ENCODE measurements around the gene RIT2.
A peak's percentile ranks its signal among the peaks of the same experiment; 100 is the strongest.

RIT2 gene

DNA sequence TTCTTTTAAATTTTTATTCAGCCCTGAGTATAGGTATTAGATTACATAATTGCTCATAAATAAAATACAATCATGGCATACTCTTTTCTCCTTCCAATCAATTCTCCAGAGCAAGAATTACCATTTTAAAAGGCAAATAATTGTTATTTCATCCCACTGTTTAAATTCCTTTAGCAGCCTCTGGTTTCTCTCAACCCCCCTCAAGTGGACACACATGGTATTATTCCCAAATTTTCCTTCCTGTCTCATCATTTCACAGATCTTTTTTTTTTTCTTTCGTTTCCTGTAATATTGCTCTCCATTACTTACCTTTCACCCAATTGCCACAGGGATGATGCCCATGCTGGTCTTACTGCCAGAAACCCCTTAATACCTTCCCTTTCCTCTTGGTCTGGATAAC is 385.2 kb downstream of the RIT2 start:
- H3K27me3 ChIP-seq (ENCODE audit: insufficient read depth, poor library complexity, severe bottlenecking): no peaks in the 10 kb centered on the region
- DNase-seq (ENCODE audit: low spot score): no peak
- H3K27ac ChIP-seq (ENCODE audit: poor library complexity, severe bottlenecking): no peak overlapping the region
- no peak overlapping the region for H3K4me3 ChIP-seq (ENCODE audit: severe bottlenecking)
- H3K36me3 ChIP-seq (ENCODE audit: low read depth): no peaks in the 10 kb centered on the region
- no peak for ATAC-seq (ENCODE audit: low read depth)
- TF ChIP-seq, protein P1, sequence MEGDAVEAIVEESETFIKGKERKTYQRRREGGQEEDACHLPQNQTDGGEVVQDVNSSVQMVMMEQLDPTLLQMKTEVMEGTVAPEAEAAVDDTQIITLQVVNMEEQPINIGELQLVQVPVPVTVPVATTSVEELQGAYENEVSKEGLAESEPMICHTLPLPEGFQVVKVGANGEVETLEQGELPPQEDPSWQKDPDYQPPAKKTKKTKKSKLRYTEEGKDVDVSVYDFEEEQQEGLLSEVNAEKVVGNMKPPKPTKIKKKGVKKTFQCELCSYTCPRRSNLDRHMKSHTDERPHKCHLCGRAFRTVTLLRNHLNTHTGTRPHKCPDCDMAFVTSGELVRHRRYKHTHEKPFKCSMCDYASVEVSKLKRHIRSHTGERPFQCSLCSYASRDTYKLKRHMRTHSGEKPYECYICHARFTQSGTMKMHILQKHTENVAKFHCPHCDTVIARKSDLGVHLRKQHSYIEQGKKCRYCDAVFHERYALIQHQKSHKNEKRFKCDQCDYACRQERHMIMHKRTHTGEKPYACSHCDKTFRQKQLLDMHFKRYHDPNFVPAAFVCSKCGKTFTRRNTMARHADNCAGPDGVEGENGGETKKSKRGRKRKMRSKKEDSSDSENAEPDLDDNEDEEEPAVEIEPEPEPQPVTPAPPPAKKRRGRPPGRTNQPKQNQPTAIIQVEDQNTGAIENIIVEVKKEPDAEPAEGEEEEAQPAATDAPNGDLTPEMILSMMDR (IDR thresholded peaks at IDR 0.05; ENCODE audit: poor library complexity, severe bottlenecking): no peak
- H3K9me3 ChIP-seq (ENCODE audit: severe bottlenecking): no peaks in the 10 kb centered on the region
- no peaks in the 10 kb centered on the region for H3K4me1 ChIP-seq (ENCODE audit: insufficient read depth, poor library complexity, severe bottlenecking)

DNA sequence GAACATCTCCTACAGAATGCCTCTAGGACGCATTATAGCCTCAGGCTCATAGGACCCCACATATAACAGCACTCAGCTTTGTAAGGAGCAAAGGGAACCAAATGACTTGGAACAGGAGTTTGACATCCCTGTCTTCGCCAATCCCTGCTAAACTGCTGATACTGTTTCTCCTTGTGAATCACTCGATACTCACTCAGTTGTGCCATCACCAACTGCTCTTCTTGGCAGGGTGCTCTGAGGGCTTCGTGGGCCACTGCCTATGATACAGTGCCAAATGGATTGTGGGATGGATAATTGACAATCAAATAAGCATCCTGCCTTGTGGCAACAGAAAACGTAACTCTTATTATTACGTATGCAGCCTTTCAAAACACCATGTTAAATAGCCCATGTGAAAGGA is 396.3 kb downstream of the RIT2 start:
- TF ChIP-seq, protein P1 (IDR thresholded peaks at IDR 0.05; ENCODE audit: poor library complexity, severe bottlenecking): no peak
- no peaks in the 10 kb centered on the region for H3K36me3 ChIP-seq (ENCODE audit: low read depth)
- no peaks in the 10 kb centered on the region for H3K27me3 ChIP-seq (ENCODE audit: insufficient read depth, poor library complexity, severe bottlenecking)
- H3K4me1 ChIP-seq (ENCODE audit: insufficient read depth, poor library complexity, severe bottlenecking): no peaks in the 10 kb centered on the region
- ATAC-seq (ENCODE audit: low read depth) (no peak), DNase-seq (ENCODE audit: low spot score) (no peak)
- H3K9me3 ChIP-seq (ENCODE audit: severe bottlenecking): no peaks in the 10 kb centered on the region
- no peak overlapping the region for H3K4me3 ChIP-seq (ENCODE audit: severe bottlenecking)
- no peak overlapping the region for H3K27ac ChIP-seq (ENCODE audit: poor library complexity, severe bottlenecking)

DNA sequence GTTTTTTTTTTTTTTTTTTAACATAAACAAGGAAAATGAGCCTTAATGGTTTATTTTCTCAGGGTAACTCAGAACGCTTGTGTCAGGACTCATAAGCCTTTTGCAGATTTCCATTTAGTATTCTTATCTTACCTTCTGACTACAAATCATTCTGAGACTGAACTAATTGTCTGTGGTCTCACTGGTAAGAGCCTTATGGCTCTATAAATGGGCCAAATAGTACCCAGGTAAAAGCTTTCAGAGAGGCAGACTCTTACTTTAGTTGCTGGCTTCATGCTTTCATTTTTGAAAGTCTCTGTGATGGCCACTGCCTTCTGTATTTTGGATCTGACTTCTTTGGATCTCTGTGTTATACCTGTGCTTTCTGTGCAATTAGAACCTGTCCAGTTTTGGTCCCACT is 403.4 kb downstream of the RIT2 start:
- no peaks in the 10 kb centered on the region for H3K4me1 ChIP-seq (ENCODE audit: insufficient read depth, poor library complexity, severe bottlenecking)
- no peaks in the 10 kb centered on the region for H3K9me3 ChIP-seq (ENCODE audit: severe bottlenecking)
- TF ChIP-seq, protein P1 (IDR thresholded peaks at IDR 0.05; ENCODE audit: poor library complexity, severe bottlenecking): no peak
- ATAC-seq (ENCODE audit: low read depth) (no peak), DNase-seq (ENCODE audit: low spot score) (no peak)
- H3K27ac ChIP-seq (ENCODE audit: poor library complexity, severe bottlenecking): no peak overlapping the region
- no peaks in the 10 kb centered on the region for H3K36me3 ChIP-seq (ENCODE audit: low read depth)
- no peaks in the 10 kb centered on the region for H3K27me3 ChIP-seq (ENCODE audit: insufficient read depth, poor library complexity, severe bottlenecking)
- no peak overlapping the region for H3K4me3 ChIP-seq (ENCODE audit: severe bottlenecking)

DNA sequence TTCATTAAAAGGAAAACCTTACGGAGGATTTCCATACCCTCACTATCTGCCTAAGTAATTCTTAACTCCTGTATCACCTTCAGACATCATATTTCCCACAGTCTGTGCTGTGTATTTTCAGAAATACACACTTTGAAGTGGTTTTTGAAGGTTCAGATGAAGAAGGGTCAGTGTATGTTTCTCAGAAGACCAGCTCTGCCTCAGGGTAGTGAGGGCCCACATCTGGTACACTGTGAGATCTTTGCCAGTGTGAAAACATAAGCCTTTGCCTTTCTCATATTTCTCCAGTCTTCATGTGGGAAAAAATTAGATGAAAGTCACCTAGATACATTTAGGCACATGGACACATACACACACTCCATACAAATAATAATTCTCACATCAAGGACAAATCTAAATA is 408.4 kb downstream of the RIT2 start:
- Histone ChIP-seq H3K36me3 (ENCODE audit: low read depth) (no peaks in the 10 kb centered on the region), H3K4me1 (ENCODE audit: insufficient read depth, poor library complexity, severe bottlenecking) (no peaks in the 10 kb centered on the region), H3K27ac (ENCODE audit: poor library complexity, severe bottlenecking) (no peak overlapping the region), H3K4me3 (ENCODE audit: severe bottlenecking) (no peak overlapping the region), H3K9me3 (ENCODE audit: severe bottlenecking) (no peaks in the 10 kb centered on the region), H3K27me3 (ENCODE audit: insufficient read depth, poor library complexity, severe bottlenecking) (no peaks in the 10 kb centered on the region)
- DNase-seq (ENCODE audit: low spot score) (no peak), ATAC-seq (ENCODE audit: low read depth) (no peak)
- TF ChIP-seq, protein P1 (IDR thresholded peaks at IDR 0.05; ENCODE audit: poor library complexity, severe bottlenecking): no peak

- no peaks in the 10 kb centered on the region for H3K36me3 ChIP-seq (ENCODE audit: low read depth)
- TF ChIP-seq, protein P1 (IDR thresholded peaks at IDR 0.05; ENCODE audit: poor library complexity, severe bottlenecking): no peak
- ATAC-seq (ENCODE audit: low read depth): peak; percentile 100
- H3K4me1 ChIP-seq (ENCODE audit: insufficient read depth, poor library complexity, severe bottlenecking): no peaks in the 10 kb centered on the region
- peak; percentile 57 for DNase-seq (ENCODE audit: low spot score)
- no peak overlapping the region for H3K27ac ChIP-seq (ENCODE audit: poor library complexity, severe bottlenecking)
- no peaks in the 10 kb centered on the region for H3K27me3 ChIP-seq (ENCODE audit: insufficient read depth, poor library complexity, severe bottlenecking)
- no peaks in the 10 kb centered on the region for H3K9me3 ChIP-seq (ENCODE audit: severe bottlenecking)
- no peak overlapping the region for H3K4me3 ChIP-seq (ENCODE audit: severe bottlenecking)
These were observed 408.9 kb downstream of the RIT2 start for GRCh38 chr18:42706618-42707017.

Data from RWPE2 (cell line).